ENCODE measurements around the gene COG6. TPM values are rescaled to one million over a fixed set of nuclear protein-coding genes. Genes with fewer than 3 reads are reported as not detected.

Gene COG6
- total RNA-seq, 2 experiments from 2014 or later = 13.8 to 16.0 TPM

DNA sequence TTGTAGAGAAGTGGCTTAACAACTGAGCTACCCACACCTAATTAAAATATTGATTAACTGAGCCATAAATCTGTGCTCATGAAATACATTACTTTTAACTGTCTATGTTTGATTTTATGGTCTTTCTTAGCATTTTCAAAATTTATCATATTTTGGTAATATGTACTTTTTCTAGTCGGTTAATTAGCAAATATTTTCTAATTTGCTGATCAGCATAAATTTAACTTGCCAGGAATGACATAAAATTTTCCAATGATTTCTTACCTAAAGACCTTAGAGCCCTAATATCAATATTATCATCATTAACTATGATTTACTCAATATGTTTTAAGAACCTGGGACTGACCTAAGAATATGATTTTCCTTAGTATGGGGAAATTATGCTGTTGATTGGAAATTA, 19.9 kb upstream of the COG6 start:
- H3K4me3 Mint-ChIP-seq = no peak overlapping the region
- Histone ChIP-seq H3K4me1 (ENCODE audit: insufficient read depth, low read length) (no peaks in the 10 kb centered on the region), H3K9me3 (ENCODE audit: control insufficient read depth in 1 of 2, insufficient read depth in 1 of 2, low read length in 2 of 2) (peaks cover 9 to 15% of the 10 kb centered on the region in 2 experiments), H3K4me3 (ENCODE audit: low read length) (no peak overlapping the region), H3K27me3 (ENCODE audit: control insufficient read depth in 1 of 2, insufficient read depth in 2 of 2, low read length in 2 of 2) (peaks cover 15 to 20% of the 10 kb centered on the region in 2 experiments), H3K27ac (ENCODE audit: low read depth in 1 of 2, low read length in 2 of 2) (no peak overlapping the region), H3K36me3 (ENCODE audit: insufficient read depth, low read length) (no peaks in the 10 kb centered on the region)
- ChIA-PET CTCF (no interaction called here), POLR2A (no interaction called here)
- H3K9me3 Mint-ChIP-seq = peaks cover 10% of the 10 kb centered on the region
- no peak for DNase-seq
- ATAC-seq (ENCODE audit: poor library complexity) = no peak
- intact Hi-C loops (cut with DNase I, micrococcal nuclease) = no loop called here
- no peaks in the 10 kb centered on the region for H3K36me3 Mint-ChIP-seq (ENCODE audit: low read depth)
- TF ChIP-seq, protein P1, sequence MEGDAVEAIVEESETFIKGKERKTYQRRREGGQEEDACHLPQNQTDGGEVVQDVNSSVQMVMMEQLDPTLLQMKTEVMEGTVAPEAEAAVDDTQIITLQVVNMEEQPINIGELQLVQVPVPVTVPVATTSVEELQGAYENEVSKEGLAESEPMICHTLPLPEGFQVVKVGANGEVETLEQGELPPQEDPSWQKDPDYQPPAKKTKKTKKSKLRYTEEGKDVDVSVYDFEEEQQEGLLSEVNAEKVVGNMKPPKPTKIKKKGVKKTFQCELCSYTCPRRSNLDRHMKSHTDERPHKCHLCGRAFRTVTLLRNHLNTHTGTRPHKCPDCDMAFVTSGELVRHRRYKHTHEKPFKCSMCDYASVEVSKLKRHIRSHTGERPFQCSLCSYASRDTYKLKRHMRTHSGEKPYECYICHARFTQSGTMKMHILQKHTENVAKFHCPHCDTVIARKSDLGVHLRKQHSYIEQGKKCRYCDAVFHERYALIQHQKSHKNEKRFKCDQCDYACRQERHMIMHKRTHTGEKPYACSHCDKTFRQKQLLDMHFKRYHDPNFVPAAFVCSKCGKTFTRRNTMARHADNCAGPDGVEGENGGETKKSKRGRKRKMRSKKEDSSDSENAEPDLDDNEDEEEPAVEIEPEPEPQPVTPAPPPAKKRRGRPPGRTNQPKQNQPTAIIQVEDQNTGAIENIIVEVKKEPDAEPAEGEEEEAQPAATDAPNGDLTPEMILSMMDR (IDR thresholded peaks at IDR 0.05) = no peak
- H3K27me3 Mint-ChIP-seq = peaks cover 62% of the 10 kb centered on the region
- no peaks in the 10 kb centered on the region for H3K4me1 Mint-ChIP-seq (ENCODE audit: low read depth)
- H3K27ac Mint-ChIP-seq = no peak overlapping the region

DNA sequence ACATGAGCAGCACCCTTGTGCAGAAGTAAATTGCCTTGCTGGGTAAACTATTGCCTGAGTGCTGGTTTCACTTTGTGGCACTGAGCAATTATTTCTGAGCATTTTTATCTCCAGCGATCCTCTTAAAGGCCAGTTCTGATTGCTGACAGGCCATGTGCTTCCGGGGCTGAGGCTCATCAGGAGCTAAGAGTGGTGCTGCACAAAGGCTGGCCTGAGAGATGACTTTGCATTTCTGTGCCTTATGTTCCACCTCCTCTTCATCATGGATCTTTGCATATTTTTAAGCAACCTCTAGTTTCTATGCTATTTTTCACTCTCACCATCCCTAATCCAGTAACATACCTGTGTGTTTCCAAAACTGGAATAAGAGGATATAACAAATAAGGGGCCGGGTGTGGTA, 17.6 kb upstream of the COG6 start:
- ATAC-seq (ENCODE audit: poor library complexity) (no peak), DNase-seq (no peak)
- peaks cover 10 to 14% of the 10 kb centered on the region in 2 experiments for H3K27me3 ChIP-seq (ENCODE audit: control insufficient read depth in 1 of 2, insufficient read depth in 2 of 2, low read length in 2 of 2)
- peaks cover 0 to 15% of the 10 kb centered on the region in 2 experiments for H3K9me3 ChIP-seq (ENCODE audit: control insufficient read depth in 1 of 2, insufficient read depth in 1 of 2, low read length in 2 of 2)
- H3K27ac Mint-ChIP-seq = no peak overlapping the region
- peaks cover 60% of the 10 kb centered on the region for H3K27me3 Mint-ChIP-seq
- POLR2A ChIA-PET = no interaction called here
- no peaks in the 10 kb centered on the region for H3K36me3 ChIP-seq (ENCODE audit: insufficient read depth, low read length)
- H3K4me3 ChIP-seq (ENCODE audit: low read length) = no peak overlapping the region
- no peaks in the 10 kb centered on the region for H3K4me1 Mint-ChIP-seq (ENCODE audit: low read depth)
- CTCF ChIA-PET = no interaction called here
- no peaks in the 10 kb centered on the region for H3K36me3 Mint-ChIP-seq (ENCODE audit: low read depth)
- TF ChIP-seq, protein P1 (IDR thresholded peaks at IDR 0.05) = no peak
- no peaks in the 10 kb centered on the region for H3K4me1 ChIP-seq (ENCODE audit: insufficient read depth, low read length)
- H3K9me3 Mint-ChIP-seq = peaks cover 2% of the 10 kb centered on the region
- intact Hi-C loops (cut with DNase I, micrococcal nuclease) = no loop called here
- H3K27ac ChIP-seq (ENCODE audit: low read depth in 1 of 2, low read length in 2 of 2) = no peak overlapping the region
- H3K4me3 Mint-ChIP-seq = no peak overlapping the region

DNA sequence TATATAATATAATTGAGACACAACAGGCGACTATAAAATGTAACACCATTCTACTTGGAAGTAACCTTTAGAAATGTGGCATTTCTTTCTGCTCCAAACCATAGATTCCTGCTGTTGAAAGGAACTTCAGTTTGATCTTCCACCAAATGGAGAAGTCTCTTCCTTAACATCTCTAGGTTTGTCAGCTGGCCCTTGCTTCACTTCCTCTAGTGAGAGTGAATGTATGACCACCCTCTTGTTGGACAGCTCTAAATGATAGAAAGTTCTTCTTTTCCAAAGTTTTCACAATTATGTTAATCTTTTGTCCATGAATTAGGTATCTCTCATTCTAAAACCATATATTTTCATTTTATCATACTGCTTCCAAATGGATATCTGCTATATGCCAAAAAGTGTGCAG, 13.8 kb upstream of the COG6 start:
- peaks cover 47% of the 10 kb centered on the region for H3K27me3 Mint-ChIP-seq
- CTCF ChIA-PET = no interaction called here

More for the DNA sequence above, 13.8 kb upstream of the COG6 start:
- TF ChIP-seq, protein P1 (IDR thresholded peaks at IDR 0.05) = no peak
- no peaks in the 10 kb centered on the region for H3K36me3 ChIP-seq (ENCODE audit: insufficient read depth, low read length)
- peaks cover 0 to 14% of the 10 kb centered on the region in 2 experiments for H3K9me3 ChIP-seq (ENCODE audit: control insufficient read depth in 1 of 2, insufficient read depth in 1 of 2, low read length in 2 of 2)
- Mint-ChIP-seq H3K4me1 (ENCODE audit: low read depth) (no peaks in the 10 kb centered on the region), H3K9me3 (peaks cover 2% of the 10 kb centered on the region), H3K36me3 (ENCODE audit: low read depth) (no peaks in the 10 kb centered on the region), H3K4me3 (no peak overlapping the region), H3K27ac (no peak overlapping the region)
- intact Hi-C loops (cut with DNase I, micrococcal nuclease) = no loop called here
- no peak overlapping the region for H3K4me3 ChIP-seq (ENCODE audit: low read length)
- no peak overlapping the region for H3K27ac ChIP-seq (ENCODE audit: low read depth in 1 of 2, low read length in 2 of 2)
- peaks cover 6 to 7% of the 10 kb centered on the region in 2 experiments for H3K27me3 ChIP-seq (ENCODE audit: control insufficient read depth in 1 of 2, insufficient read depth in 2 of 2, low read length in 2 of 2)
- H3K4me1 ChIP-seq (ENCODE audit: insufficient read depth, low read length) = no peaks in the 10 kb centered on the region
- DNase-seq (no peak), ATAC-seq (ENCODE audit: poor library complexity) (no peak)
- POLR2A ChIA-PET = no interaction called here
